Colonic mucosa (tissue), 4 donors: ENCODE measurements around the gene FXR2. TPM values are rescaled to one million over a fixed set of nuclear protein-coding genes. Genes with fewer than 3 reads are reported as not detected.

Experiments used
- DNase-seq: peaks from one replicate; pipeline ENCODE4 v3.0.0-alpha.2; 2020
- H3K27ac ChIP-seq: fragments of 200-600 bp; one replicate; pipeline ENCODE4 v1.8.0; 2021
- H3K27me3 ChIP-seq: fragments of 200-600 bp; one replicate; pipeline ENCODE4 v1.8.0; 2021
- H3K36me3 ChIP-seq: fragments of 200-600 bp; one replicate; pipeline ENCODE4 v1.8.0; 2021
- H3K4me1 ChIP-seq: fragments of 200-600 bp; one replicate; pipeline ENCODE4 v1.8.0; 2021; ENCODE audit warnings: mild to moderate bottlenecking
- H3K4me3 ChIP-seq: fragments of 200-600 bp; one replicate; pipeline ENCODE4 v1.8.0; 2021
- H3K9ac ChIP-seq, 2 donors: one replicate each; pipeline ENCODE4 v1.7.0; 2013; ENCODE audit warnings: control low read depth in 2 of 2, low read depth in 2 of 2, low read length in 2 of 2
- H3K9me3 ChIP-seq: fragments of 200-600 bp; one replicate; pipeline ENCODE4 v1.8.0; 2021
- CTCF ChIP-seq: fragments of 200-600 bp; IDR thresholded peaks from one replicate; pipeline ENCODE4 v1.8.0; 2022; ENCODE audit warnings: antibody characterized with exemption, mild to moderate bottlenecking
- intact Hi-C: fragments of 100-400 bp; cut with DNase I; formaldehyde crosslinking; loops from one replicate; pipeline ENCODE4 v1.14.1; 2022
- total RNA-seq, 2 donors: library from RNA; stranded (reverse); fragmentation: NEBNext Ultra II Directional in 1 of 2; extraction: Animal tissue kit (Norgen Biotek cat#: 25700) in 1 of 2; gene quantifications; one replicate each; pipeline ENCODE4 v1.2.1, GENCODE V29; 2021
- donor health status: healthy.
- donor health status: DM: no; HTN: no; CAD: no.
- donor health status: DM: no; HTN: no; CAD: no.

FXR2 gene
- total RNA-seq, 2 donors from 2014 or later = 24.9 to 27.4 TPM

GRCh38 chr17:7550344-7550743 lies 64.4 kb downstream of the FXR2 start:
- no peaks in the 10 kb centered on the region for H3K27me3 ChIP-seq
- DNase-seq = no peak
- H3K9ac ChIP-seq = no peak overlapping the region
- intact Hi-C loops = no loop called here
- TF ChIP-seq CTCF = no peak
- no peak overlapping the region for H3K4me3 ChIP-seq
- no peaks in the 10 kb centered on the region for H3K36me3 ChIP-seq
- H3K4me1 ChIP-seq = peaks cover 5% of the 10 kb centered on the region
- no peaks in the 10 kb centered on the region for H3K9me3 ChIP-seq
- no peak overlapping the region for H3K27ac ChIP-seq

DNA sequence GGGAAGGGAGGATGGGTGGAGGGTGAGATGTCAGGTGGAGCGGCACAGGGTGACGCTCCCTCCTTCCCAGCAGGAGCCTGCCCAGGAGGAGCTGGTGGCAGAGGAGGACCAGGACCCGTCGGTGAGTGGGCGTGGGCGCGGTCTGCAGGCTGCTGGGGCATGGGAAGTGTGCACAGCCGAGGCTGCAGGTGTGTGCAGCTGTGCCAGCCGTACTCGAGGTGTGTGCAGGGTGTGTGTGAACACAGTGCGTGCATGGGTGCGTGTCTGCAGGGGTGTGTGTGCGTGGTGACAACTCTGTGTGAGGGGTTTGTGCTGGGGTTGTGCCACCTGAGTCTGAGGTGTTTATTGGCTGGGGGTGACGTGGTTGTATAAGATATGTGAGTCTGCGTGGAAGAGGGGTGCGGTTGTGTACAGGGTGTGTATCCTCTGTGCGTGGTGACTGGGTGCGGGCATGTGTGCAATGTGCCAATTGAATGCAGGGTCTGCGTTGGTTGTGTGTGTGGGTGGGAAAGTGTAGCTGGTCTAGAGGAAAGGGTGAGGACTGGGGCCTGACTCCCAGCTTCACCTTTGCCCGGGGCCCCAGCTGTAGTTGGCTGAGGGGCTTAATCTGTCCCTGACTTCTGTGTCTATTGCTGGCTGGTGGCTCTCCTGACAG lies 65.2 kb downstream of the FXR2 start:
- Histone ChIP-seq H3K9me3 (no peaks in the 10 kb centered on the region), H3K36me3 (no peaks in the 10 kb centered on the region), H3K9ac (peak overlapping the region; percentile 85 to 88), H3K27me3 (no peaks in the 10 kb centered on the region), H3K27ac (peak overlapping the region; percentile 80), H3K4me1 (peaks cover 5% of the 10 kb centered on the region), H3K4me3 (peak overlapping the region; percentile 69)
- peak; percentile 57 for DNase-seq
- intact Hi-C loops = no loop called here
- TF ChIP-seq CTCF = no peak

GRCh38 chr17:7548585-7549400 lies 65.9 kb downstream of the FXR2 start, which contains the start of gene TNFSF12:
TNFSF12 (plus strand) TSS chr17:7549058; CDS start chr17:7549154, 96 bp downstream.
- H3K36me3 ChIP-seq = no peaks in the 10 kb centered on the region
- peak; percentile 73 for DNase-seq
- H3K27me3 ChIP-seq = no peaks in the 10 kb centered on the region
- no peaks in the 10 kb centered on the region for H3K9me3 ChIP-seq
- peak within 1 kb of the TSS; percentile 69 for H3K4me3 ChIP-seq
- peaks cover 5% of the 10 kb centered on the region for H3K4me1 ChIP-seq
- peak within 1 kb of the TSS; percentile 85 to 88 for H3K9ac ChIP-seq
- intact Hi-C loops = no loop called here
- TF ChIP-seq CTCF = no peak
- peak within 1 kb of the TSS; percentile 80 for H3K27ac ChIP-seq

- Histone ChIP-seq H3K4me3 (no peak overlapping the region), H3K9me3 (no peaks in the 10 kb centered on the region), H3K27me3 (no peaks in the 10 kb centered on the region), H3K36me3 (no peaks in the 10 kb centered on the region), H3K27ac (no peak overlapping the region), H3K9ac (no peak overlapping the region), H3K4me1 (peaks cover 5% of the 10 kb centered on the region)
- no peak for DNase-seq
- intact Hi-C loops = no loop called here
- TF ChIP-seq CTCF = no peak
Observed at GRCh38 chr17:7544911-7545310, 69.8 kb downstream of the FXR2 start.

Other genes starting within 250 kb of the FXR2 start
- gene TNK1, start 233.8 kb downstream of the FXR2 start, total RNA-seq = 10 to 100 TPM; 18.0 to 22.6 TPM
- 10 to 100 TPM; 11.0 to 12.0 TPM for gene PLSCR3, start 220.4 kb downstream of the FXR2 start, total RNA-seq
- gene TMEM256, start 210.8 kb downstream of the FXR2 start, total RNA-seq = 100 to 1,000 TPM in 1 of 2 donors, 10 to 100 TPM in 1; 88.2 to 101 TPM
- gene NLGN2, start 207.1 kb downstream of the FXR2 start, total RNA-seq = 1 to 10 TPM; 2.5 to 5.0 TPM
- not detected for gene SPEM1, start 194.6 kb downstream of the FXR2 start, total RNA-seq
- not detected for gene SPEM2, start 189.3 kb downstream of the FXR2 start, total RNA-seq
- not detected for gene SPEM3, start 186.0 kb downstream of the FXR2 start, total RNA-seq
- 10 to 100 TPM; 20.4 to 20.6 TPM for gene TMEM102, start 179.5 kb downstream of the FXR2 start, total RNA-seq
- 1 to 10 TPM; 1.2 to 1.6 TPM for gene FGF11, start 175.4 kb downstream of the FXR2 start, total RNA-seq
- gene CHRNB1, start 169.8 kb downstream of the FXR2 start, total RNA-seq = 1 to 10 TPM; 4.3 to 6.1 TPM
- gene ZBTB4, start 135.3 kb downstream of the FXR2 start, total RNA-seq = 10 to 100 TPM; 12.9 to 26.7 TPM
- gene SLC35G6, start 133.5 kb downstream of the FXR2 start, total RNA-seq = not detected
- 100 to 1,000 TPM in 1 of 2 donors, 10 to 100 TPM in 1; 73.5 to 137 TPM for gene POLR2A, start 130.5 kb downstream of the FXR2 start, total RNA-seq
- gene TNFSF12, start 65.8 kb downstream of the FXR2 start, total RNA-seq = 10 to 100 TPM; 11.4 to 18.3 TPM
- gene TNFSF13, start 56.1 kb downstream of the FXR2 start, total RNA-seq = 100 to 1,000 TPM in 1 of 2 donors, 10 to 100 TPM in 1; 67.5 to 125 TPM
- 10 to 100 TPM; 25.7 to 56.6 TPM for gene SENP3, start 53.0 kb downstream of the FXR2 start, total RNA-seq
- 10 to 100 TPM; 37.7 to 56.6 TPM for gene CD68, start 35.3 kb downstream of the FXR2 start, total RNA-seq
- gene MPDU1, start 31.0 kb downstream of the FXR2 start, total RNA-seq = 100 to 1,000 TPM in 1 of 2 donors, 10 to 100 TPM in 1; 80.1 to 111 TPM
- 1 to 10 TPM in 1 of 2 donors, under 1 TPM in 1; 0.61 to 1.0 TPM for gene SOX15, start 24.8 kb downstream of the FXR2 start, total RNA-seq
- 10 to 100 TPM; 55.3 to 77.3 TPM for gene SAT2, start 12.9 kb upstream of the FXR2 start, total RNA-seq
- under 1 TPM; 0.42 to 0.64 TPM for gene SHBG, start 15.2 kb upstream of the FXR2 start, total RNA-seq
- gene ATP1B2, start 36.0 kb upstream of the FXR2 start, total RNA-seq = 1 to 10 TPM in 1 of 2 donors, under 1 TPM in 1; 0.54 to 1.4 TPM
- 10 to 100 TPM; 64.3 to 90.0 TPM for gene TP53, start 72.6 kb upstream of the FXR2 start, total RNA-seq
- gene WRAP53, start 73.6 kb upstream of the FXR2 start, total RNA-seq = 10 to 100 TPM in 1 of 2 donors, 1 to 10 TPM in 1; 6.0 to 22.6 TPM
- under 1 TPM; 0.42 to 0.82 TPM for gene EFNB3, start 90.3 kb upstream of the FXR2 start, total RNA-seq
- under 1 TPM; 0.32 to 0.62 TPM for gene DNAH2, start 102.8 kb upstream of the FXR2 start, total RNA-seq
- 10 to 100 TPM; 32.7 to 42.6 TPM for gene KDM6B, start 219.3 kb upstream of the FXR2 start, total RNA-seq
- gene TMEM88, start 240.2 kb upstream of the FXR2 start, total RNA-seq = 1 to 10 TPM; 2.5 to 2.7 TPM
- 100 to 1,000 TPM in 1 of 2 donors, 10 to 100 TPM in 1; 59.5 to 133 TPM for gene NAA38, start 242.7 kb upstream of the FXR2 start, total RNA-seq
- gene CYB5D1, start 243.1 kb upstream of the FXR2 start, total RNA-seq = 10 to 100 TPM in 1 of 2 donors, 1 to 10 TPM in 1; 9.4 to 18.2 TPM